ENCODE measurements around the gene TRIM14. TPM values are rescaled to one million over a fixed set of nuclear protein-coding genes. Genes with fewer than 3 reads are reported as not detected.

TRIM14 gene
- polyA plus RNA-seq, 3 donors, result 23.0 to 30.6 (median 28.5) TPM

GRCh38 chr9:98087420-98088354, 31.3 kb downstream of the TRIM14 start:
- Histone ChIP-seq H3K27ac (ENCODE audit: low read depth in 1 of 2, low read length in 2 of 2) (no peak overlapping the region), H3K4me2 (replicated peaks; ENCODE audit: extremely low read depth, low read length, poor library complexity, severe bottlenecking) (peak overlapping the region; percentile 60), H3K79me2 (ENCODE audit: insufficient read depth, low read length) (no peaks in the 10 kb centered on the region), H3K4me3 (replicated peaks in 1 of 3; ENCODE audit: low read depth in 2 of 3, low read length in 3 of 3) (peak overlapping the region in 1 of 3 experiments; percentile 49), H3K36me3 (replicated peaks in 1 of 2; ENCODE audit: control insufficient read depth in 1 of 2, insufficient read depth in 2 of 2, low read length in 2 of 2) (peaks cover 72 to 76% of the 10 kb centered on the region in 2 donors), H2AFZ (ENCODE audit: insufficient read depth, low read depth, low read length, poor library complexity, severe bottlenecking) (peak overlapping the region; percentile 27), H3K9ac (ENCODE audit: insufficient read depth, low read length, poor library complexity, severe bottlenecking) (no peak overlapping the region), H3K9me3 (replicated peaks in 1 of 2; ENCODE audit: control insufficient read depth in 1 of 2, insufficient read depth in 1 of 2, low read length in 2 of 2) (no peaks in the 10 kb centered on the region), H3K4me1 (ENCODE audit: control insufficient read depth in 1 of 2, insufficient read depth in 2 of 2, low read length in 2 of 2) (peaks cover 0 to 5% of the 10 kb centered on the region in 2 donors), H4K20me1 (ENCODE audit: insufficient read depth, low read length) (peaks cover 28% of the 10 kb centered on the region), H3K27me3 (ENCODE audit: control insufficient read depth in 2 of 2, insufficient read depth in 2 of 2, low read length in 2 of 2) (no peaks in the 10 kb centered on the region)
- peaks cover 67 to 83% of the 10 kb centered on the region in 2 donors for H3K36me3 Mint-ChIP-seq
- peak; percentile 23 to 42 (median 28) for DNase-seq
- peaks cover 0 to 2% (median 0%) of the 10 kb centered on the region in 3 donors for H3K27me3 Mint-ChIP-seq (ENCODE audit: low read depth in 3 of 3)
- 69% methylated on average over 84 of the region's 92 CpGs for WGBS (ENCODE audit: insufficient coverage)
- peak overlapping the region in 1 of 7 donors; percentile 7 for H3K27ac Mint-ChIP-seq
- TF ChIP-seq CTCF (IDR thresholded peaks at IDR 0.05), result no peak
- H3K9me3 Mint-ChIP-seq, result peaks cover 0 to 3% (median 0%) of the 10 kb centered on the region in 7 donors
- intact Hi-C loops (cut with micrococcal nuclease), result no loop called here
- H3K4me1 Mint-ChIP-seq, result peaks cover 23% of the 10 kb centered on the region
- peak overlapping the region; percentile 39 to 50 for H3K4me3 Mint-ChIP-seq

- Mint-ChIP-seq H3K9me3 (peaks cover 0 to 3% (median 0%) of the 10 kb centered on the region in 7 donors), H3K36me3 (peaks cover 79 to 87% of the 10 kb centered on the region in 2 donors), H3K27ac (peak overlapping the region in 5 of 7 donors; percentile 25 to 82 (median 48)), H3K4me3 (no peak overlapping the region), H3K27me3 (ENCODE audit: low read depth in 3 of 3) (peaks cover 0 to 2% (median 0%) of the 10 kb centered on the region in 3 donors), H3K4me1 (peaks cover 22% of the 10 kb centered on the region)
- Histone ChIP-seq H3K4me1 (ENCODE audit: control insufficient read depth in 1 of 2, insufficient read depth in 2 of 2, low read length in 2 of 2) (peaks cover 0 to 5% of the 10 kb centered on the region in 2 donors), H3K79me2 (ENCODE audit: insufficient read depth, low read length) (peaks cover 8% of the 10 kb centered on the region), H3K9ac (ENCODE audit: insufficient read depth, low read length, poor library complexity, severe bottlenecking) (no peak overlapping the region), H3K27me3 (ENCODE audit: control insufficient read depth in 2 of 2, insufficient read depth in 2 of 2, low read length in 2 of 2) (no peaks in the 10 kb centered on the region), H4K20me1 (ENCODE audit: insufficient read depth, low read length) (peaks cover 31% of the 10 kb centered on the region), H3K27ac (ENCODE audit: low read depth in 1 of 2, low read length in 2 of 2) (peak overlapping the region in 1 of 2 donors; percentile 22), H3K4me2 (replicated peaks; ENCODE audit: extremely low read depth, low read length, poor library complexity, severe bottlenecking) (no peak overlapping the region), H2AFZ (ENCODE audit: insufficient read depth, low read depth, low read length, poor library complexity, severe bottlenecking) (no peak overlapping the region), H3K9me3 (replicated peaks in 1 of 2; ENCODE audit: control insufficient read depth in 1 of 2, insufficient read depth in 1 of 2, low read length in 2 of 2) (no peaks in the 10 kb centered on the region), H3K4me3 (replicated peaks in 1 of 3; ENCODE audit: low read depth in 2 of 3, low read length in 3 of 3) (no peak overlapping the region), H3K36me3 (replicated peaks in 1 of 2; ENCODE audit: control insufficient read depth in 1 of 2, insufficient read depth in 2 of 2, low read length in 2 of 2) (peaks cover 78 to 81% of the 10 kb centered on the region in 2 donors)
- no peak for TF ChIP-seq CTCF (IDR thresholded peaks at IDR 0.05)
- no peak for DNase-seq
- 100% methylated on average over 4 of the region's 4 CpGs for WGBS (ENCODE audit: insufficient coverage)
- intact Hi-C loops (cut with micrococcal nuclease), result no loop called here
Observed at GRCh38 chr9:98086461-98086860, 32.6 kb downstream of the TRIM14 start.

Data from CD14-positive monocyte (primary cell).